Smooth muscle cell of the pulmonary artery (primary cell): ENCODE measurements around the gene SKIC3. TPM values are rescaled to one million over a fixed set of nuclear protein-coding genes. Genes with fewer than 3 reads are reported as not detected.

Source experiments
- total RNA-seq: library from RNA; depleted of rRNA; stranded (reverse); fragments of >200 nt; gene quantifications from 2 replicates; pipeline ENCODE4 v1.2.3, GENCODE V29; 2014

Gene SKIC3
- 148 and 161 TPM in 2 replicates for total RNA-seq

GRCh38 chr5:95554647-95555548, at the start of gene SKIC3, which contains the start of gene ARSK:
Gene SKIC3, minus strand, starts transcription at chr5:95554977. Its CDS starts 7,827 bp downstream, at chr5:95547150.
Gene ARSK, plus strand, starts transcription at chr5:95555101. Its CDS starts 178 bp downstream, at chr5:95555279.

Other genes with a start within 250 kb of the SKIC3 start
- gene FAM81B, start 163.6 kb downstream of the SKIC3 start, total RNA-seq: not detected in 2 replicates
- gene ARSK, start 124 bp upstream of the SKIC3 start, total RNA-seq: 15.0 and 28.6 TPM in 2 replicates
- 0.40 and 0.46 TPM in 2 replicates for gene GPR150, start 65.1 kb upstream of the SKIC3 start, total RNA-seq
- gene RFESD, start 91.8 kb upstream of the SKIC3 start, total RNA-seq: 1.9 and 2.2 TPM in 2 replicates
- 0.13 and 0.30 TPM in 2 replicates for gene SPATA9, start 128.0 kb upstream of the SKIC3 start, total RNA-seq
- 120 and 154 TPM in 2 replicates for gene RHOBTB3, start 176.4 kb upstream of the SKIC3 start, total RNA-seq